GM21515 (cell line): Measurements from ENCODE around the gene GNG14.
"Not testable (repeated sequence)": the region's sequence is repeated elsewhere in the genome, so short reads cannot be mapped to it uniquely, and the experiment has no call there.

ENCODE experiments used
- ATAC-seq: cut with Tn5 transposase; IDR thresholded peaks from one replicate; pipeline ENCODE4 v1.9.1; 2021; ENCODE audit not compliant: unreplicated experiment

GNG14 gene

GRCh38 chr19:12667731-12668302 is 20.0 kb upstream of the GNG14 start:
- no peak for ATAC-seq

DNA sequence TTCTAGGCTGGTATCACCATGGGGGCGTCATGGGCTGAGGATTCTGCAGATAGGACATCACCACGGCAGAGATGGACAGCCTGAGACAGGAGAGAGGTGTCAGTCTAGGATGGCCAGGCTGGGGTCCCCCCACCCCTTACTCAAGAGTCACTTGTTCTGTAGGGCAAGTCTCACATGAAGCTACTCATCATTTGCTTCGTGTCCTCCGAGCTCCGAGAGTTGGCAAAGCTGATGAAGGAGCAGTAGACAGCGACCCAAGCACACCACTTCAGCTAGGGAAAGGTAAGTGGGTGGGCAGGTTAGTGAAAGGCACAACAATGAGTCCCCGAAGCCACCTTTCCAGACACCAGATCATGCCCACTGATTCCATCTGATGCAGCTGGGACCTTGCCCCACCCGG is 19.5 kb upstream of the GNG14 start:
- ATAC-seq = no peak

- ATAC-seq = no peak
Observed at GRCh38 chr19:12668932-12669269, 18.9 kb upstream of the GNG14 start.

DNA sequence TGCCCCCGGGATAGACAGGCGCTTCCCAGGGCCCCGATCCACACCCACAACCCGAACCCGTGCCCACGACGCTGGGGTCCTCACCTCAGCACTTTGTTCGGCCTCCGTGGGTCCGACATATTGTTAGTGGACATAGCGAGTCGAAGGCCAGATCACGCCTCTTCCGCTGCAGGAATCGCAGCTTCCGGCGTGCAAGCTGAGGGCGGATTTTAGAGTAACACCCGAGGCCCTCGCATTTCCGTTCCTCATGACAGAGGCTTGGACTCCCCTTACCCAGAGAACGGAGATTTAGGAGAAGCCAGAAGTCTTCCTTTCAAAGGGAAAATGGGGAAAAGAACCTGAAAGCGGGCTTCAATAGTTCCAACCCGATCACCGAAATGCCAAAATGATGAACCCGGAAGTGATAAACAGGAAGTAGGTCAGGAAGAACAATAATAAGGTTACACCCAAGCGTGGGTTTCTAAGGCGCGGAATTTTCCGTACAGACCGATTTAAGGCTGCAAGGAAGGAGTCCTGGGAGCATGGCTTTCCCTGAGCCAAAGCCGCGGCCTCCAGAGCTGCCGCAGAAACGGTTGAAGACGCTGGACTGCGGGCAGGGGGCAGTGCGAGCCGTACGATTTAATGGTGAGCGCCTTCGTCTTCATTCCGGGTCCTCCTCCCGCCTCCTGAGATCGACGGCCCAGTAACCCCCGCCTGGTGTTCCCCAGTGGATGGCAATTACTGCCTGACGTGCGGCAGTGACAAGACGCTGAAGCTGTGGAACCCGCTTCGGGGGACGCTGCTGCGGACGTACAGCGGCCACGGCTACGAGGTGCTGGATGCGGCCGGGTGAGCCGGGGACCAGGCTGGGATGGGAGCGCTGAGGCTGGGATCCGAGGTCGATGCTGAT is 18.3 kb upstream of the GNG14 start:
- ATAC-seq = no peak

GRCh38 chr19:12670159-12670928 is 17.5 kb upstream of the GNG14 start:
- ATAC-seq = no peak

- no peak for ATAC-seq
Observed at GRCh38 chr19:12672744-12673143, 15.1 kb upstream of the GNG14 start.

DNA sequence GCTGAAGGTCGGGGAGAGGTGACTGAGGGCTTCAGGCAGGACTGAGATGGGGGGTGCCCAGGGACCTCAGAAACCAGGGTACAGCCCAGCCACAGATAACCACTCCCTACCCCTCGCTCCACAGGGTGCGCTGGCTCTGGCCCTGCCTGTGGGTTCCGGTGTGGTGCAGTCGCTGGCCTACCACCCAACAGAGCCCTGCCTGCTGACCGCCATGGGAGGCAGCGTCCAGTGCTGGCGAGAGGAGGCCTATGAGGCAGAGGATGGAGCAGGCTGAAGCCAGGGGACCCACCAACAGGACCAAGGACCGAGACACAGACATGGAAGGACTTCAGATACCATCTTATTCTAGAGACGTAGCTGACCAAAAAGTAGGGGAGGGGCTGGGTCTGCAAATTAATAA is 12.4 kb upstream of the GNG14 start:
- ATAC-seq = no peak

GRCh38 chr19:12675940-12676339 is 11.9 kb upstream of the GNG14 start:
- ATAC-seq = no peak

DNA sequence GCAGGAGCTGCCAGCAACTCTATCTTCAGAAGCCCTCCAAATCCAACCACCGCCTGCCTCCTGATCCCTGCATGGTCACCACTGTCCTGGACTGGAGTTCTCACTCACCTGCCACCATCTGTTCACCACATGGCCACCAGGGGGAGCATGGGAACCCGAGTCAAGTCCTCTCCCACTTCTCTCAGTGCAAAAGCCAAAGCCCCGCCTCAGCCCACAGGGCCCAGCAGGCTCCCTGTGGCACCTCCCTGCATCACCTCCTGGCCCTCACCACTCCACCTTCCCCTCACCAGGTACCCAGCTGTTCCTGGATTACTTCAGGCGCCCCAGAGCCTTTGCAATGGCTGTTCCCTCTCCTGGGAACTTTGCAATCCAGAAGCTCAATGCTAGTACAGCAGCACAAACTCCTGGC is 11.4 kb upstream of the GNG14 start:
- no peak for ATAC-seq

DNA sequence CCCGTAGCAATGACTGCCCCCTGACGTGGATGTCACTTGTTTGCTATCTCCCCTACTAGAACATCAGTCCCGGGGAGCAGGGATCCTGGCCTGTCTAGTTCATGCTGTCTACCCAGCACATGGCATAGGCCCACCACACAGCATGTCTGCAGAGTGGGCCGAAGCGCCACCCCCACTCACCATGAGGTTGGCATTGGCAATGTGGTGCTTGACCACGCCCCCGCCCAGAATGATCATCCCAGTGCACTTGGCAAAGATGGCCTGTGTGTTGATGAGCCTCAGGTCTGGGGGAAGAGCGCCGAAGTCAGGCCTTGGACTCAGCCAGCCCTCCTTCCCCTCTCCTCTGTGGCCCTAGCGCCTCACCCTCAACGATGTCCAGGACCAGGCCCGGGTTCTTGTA is 10.9 kb upstream of the GNG14 start:
- ATAC-seq = no peak

DNA sequence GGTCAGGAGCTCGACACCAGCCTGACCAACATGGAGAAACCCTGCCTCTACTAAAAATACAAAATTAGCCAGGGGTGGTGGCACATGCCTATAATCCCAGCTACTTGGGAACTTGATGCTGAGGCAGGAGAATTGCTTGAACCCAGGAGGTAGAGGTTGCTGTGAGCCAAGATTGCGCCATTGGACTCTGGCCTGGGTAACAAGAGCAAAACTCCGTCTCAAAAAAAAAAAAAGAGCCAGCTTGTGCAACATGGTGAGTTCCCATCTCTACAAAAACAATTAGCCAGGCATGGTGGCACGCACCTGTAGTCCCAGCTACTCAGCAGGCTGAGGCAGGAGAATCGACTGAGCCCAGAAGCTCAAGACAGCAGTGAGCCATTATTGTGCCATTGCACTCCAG is 9.8 kb upstream of the GNG14 start:
- not testable (repeated sequence) for ATAC-seq

GRCh38 chr19:12680034-12680433 is 7.8 kb upstream of the GNG14 start:
- ATAC-seq = no peak

DNA sequence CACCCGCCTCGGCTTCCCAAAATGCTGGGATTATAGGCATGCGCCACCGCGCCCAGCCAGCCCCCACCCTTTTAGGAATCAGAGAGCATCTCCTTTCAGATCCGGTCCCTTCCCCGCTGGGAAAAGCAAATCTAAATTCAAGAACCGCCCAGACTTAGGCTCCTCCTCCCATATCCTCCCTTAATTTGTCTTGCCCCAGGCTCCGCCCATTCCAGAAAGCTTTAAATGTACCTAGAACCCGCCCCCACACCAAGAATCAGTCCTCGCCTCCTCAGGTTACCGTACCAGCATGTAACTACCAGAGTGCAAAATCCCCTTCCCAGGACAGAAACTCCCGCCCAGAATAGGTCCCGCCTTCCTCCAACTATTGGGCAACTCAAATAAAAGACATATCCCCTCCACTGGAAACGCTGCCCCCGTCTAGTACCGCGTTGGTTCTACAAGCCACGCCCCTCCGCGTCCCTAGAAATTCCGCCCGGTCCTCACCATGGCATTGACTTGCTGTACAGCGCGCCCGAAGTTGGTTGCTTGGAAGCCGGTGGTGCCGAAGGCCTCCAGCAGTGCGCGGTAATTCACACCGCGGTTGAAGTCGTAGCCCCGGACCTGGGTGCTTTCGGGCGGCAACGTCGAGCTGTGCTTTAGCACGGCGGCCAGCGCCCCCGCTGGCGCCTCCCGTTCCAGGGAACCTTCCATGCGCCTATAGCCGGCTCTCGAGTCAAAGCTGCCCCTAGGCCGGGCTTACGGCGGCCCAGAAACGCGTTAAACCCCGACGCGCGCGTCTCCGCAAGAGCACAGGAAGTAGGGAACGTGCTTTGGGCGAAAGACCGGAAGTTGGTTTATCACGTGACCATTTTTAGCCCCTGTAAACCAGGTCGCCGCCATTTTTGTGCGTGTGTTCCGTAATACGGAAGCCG is 6.5 kb upstream of the GNG14 start, which contains the start of gene DHPS:
TSS of gene DHPS (minus strand) at position 807 of the 914 bp plus-strand sequence. CDS start at position 693, 114 bp downstream.
- peak; percentile 54 for ATAC-seq

GRCh38 chr19:12685831-12686230 is 2.0 kb upstream of the GNG14 start:
- no peak for ATAC-seq

DNA sequence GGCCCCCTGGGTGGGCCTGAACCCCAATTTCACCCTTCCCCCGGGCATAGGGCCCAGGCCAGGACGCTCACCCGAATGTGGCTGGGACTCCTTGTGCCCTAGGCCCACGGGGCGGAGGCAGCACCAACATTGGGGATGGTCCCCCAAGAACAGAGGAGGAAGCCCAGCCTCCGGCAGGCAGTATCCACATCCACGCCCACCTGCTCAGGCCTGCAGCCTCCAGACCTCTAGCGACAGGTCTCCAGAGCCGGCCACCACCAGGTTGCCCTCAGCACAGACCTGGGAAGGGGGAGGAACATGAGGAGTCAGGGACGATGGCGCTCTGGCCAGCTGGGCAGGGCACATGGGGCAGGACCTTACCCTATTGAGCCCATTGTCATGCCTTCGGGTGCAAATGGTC is 1.2 kb downstream of the GNG14 start:
- ATAC-seq = no peak

GRCh38 chr19:12689581-12690216 is 1.9 kb downstream of the GNG14 start:
- ATAC-seq = no peak

DNA sequence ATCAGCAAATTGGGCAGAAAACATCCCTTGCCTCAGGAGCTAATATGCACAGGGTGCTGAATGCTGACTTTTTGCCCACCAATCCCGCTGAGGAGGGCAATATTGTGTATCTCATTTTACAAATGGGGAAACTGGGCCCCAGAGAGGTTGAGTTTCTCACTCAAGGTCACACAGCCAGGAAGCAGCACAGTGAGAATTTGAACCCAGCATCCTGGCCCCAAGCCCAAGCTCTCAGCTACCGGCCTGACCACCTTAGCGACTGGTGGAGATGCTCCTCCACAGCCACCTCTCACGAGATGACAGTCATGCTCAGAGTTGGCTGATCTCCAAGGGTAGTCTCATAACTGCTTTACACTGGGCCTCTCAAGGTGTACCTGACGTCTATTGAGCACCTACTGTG is 5.2 kb downstream of the GNG14 start:
- no peak for ATAC-seq

- no peak for ATAC-seq
Observed at GRCh38 chr19:12694641-12695040, 6.8 kb downstream of the GNG14 start.

DNA sequence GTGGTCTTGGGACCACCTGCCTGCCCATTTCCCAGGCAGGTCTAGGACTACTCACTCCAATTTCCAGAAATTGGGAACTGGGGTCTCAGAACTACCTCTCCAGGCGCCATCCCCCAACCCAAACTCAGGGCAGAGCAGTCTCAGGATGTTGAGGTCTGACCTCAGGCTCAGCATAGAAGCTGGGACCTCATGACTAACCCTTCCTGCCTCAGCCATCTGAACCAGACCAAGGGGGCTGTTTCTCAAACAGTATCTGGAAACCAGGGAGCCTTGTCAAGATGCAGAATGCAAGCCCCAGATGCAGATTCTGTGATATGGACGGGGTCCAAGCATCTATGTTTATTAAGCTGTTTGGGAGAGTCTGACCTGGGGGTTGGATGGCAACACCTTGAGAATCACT is 7.3 kb downstream of the GNG14 start:
- ATAC-seq = no peak

GRCh38 chr19:12695514-12695913 is 7.7 kb downstream of the GNG14 start:
- no peak for ATAC-seq
